Activated CD8-positive, alpha-beta memory T cell treated with anti-CD3 and anti-CD28 coated beads for 4 hours (primary cell): Measurements from ENCODE around the gene SLX9.

Experiments
- DNase-seq, 2 donors: peaks; one replicate each; pipeline ENCODE4 v3.0.0-alpha.2; 2020; ENCODE audit warnings: low read depth in 2 of 2

Gene SLX9

GRCh38 chr21:44959376-44960091 lies 19.7 kb downstream of the SLX9 start:
- DNase-seq: no peak

GRCh38 chr21:44960141-44961092 lies 20.6 kb downstream of the SLX9 start:
- DNase-seq: no peak

DNA sequence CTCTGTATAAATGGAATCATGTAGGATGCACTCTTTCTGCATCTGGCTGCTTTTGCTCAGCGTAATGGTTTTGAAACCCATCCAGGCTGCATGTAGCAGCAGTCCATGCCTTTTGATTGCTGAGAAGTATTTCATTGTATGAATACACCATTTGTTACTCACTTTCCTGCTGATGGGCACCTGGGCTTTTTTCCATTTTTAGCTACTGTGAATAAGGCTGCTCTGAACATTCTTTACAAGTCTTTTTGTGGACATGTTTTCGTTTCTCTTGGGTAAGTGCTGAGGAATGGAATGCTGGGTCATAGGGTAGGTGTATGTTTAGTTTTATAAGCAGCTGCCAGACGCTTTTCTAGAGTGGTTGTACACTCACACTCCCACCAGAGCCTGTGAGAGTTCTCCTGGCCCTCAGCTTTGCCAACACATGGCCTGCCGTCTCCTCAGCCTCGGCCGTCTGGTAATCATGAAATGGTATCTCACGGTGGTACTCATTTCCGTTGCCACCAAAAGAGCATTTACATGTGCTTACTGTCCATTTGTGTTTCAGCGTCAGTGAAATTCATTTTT lies 22.7 kb downstream of the SLX9 start:
- no peak for DNase-seq

DNA sequence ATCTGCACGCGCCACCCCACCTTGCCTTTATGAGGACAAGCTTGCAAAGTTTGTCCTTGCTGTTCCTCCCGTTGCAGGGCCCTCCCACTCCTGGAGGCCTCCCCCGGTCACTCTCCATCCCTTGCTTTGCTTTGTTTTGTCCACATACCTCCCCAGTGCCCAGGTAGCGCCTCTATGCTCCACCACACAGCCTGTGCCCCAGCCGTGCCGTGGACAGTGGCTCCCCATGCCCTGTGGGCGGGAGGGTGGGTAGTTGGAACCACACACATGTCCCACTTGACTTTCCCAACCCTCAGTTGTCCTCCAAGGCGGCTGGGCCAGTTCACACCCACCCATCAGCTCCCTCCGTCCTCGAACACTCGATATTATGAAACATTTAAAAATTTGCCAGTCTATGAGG lies 24.6 kb downstream of the SLX9 start:
- no peak for DNase-seq

DNA sequence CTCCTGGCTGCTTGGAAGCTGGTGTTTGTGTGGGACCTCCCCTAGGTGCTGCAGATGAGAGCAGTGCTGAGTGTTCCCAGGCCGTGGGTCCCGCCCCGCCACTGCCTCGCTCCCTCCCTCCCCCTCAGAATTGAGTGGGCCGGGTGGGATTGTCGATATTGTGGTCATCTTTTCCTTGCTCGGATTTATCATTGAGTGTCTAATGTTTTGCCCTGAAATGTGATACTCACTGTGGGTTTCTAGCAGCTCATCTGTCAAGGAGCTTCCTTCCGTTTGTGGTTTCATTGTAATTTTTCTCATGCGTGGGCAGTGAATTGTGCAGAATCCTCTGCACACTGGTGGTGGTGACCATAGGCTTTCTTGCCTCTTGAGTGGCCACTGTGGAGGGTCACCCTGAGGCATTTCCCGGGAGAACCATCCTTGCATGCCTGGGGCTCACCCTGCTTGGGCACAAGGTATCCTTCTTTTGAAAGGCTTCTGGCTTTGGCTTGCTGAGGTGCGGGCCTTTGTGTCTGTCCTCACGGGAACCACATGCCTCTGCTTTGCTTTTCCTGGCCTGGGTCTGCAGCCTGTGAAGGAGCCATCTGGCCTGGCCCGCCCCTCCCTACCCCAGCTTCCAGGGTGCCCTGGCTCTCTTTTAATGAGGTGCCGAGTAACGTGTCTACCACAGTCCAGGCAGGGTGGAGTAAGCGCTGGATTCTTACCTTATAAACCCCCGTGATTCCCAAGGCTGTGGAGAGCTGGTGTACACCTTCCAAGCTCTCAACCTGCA lies 25.6 kb downstream of the SLX9 start:
- peak in 1 of 2 donors; percentile 12 for DNase-seq

- DNase-seq: no peak
Measured at GRCh38 chr21:44966135-44967081, 26.6 kb downstream of the SLX9 start.

DNA sequence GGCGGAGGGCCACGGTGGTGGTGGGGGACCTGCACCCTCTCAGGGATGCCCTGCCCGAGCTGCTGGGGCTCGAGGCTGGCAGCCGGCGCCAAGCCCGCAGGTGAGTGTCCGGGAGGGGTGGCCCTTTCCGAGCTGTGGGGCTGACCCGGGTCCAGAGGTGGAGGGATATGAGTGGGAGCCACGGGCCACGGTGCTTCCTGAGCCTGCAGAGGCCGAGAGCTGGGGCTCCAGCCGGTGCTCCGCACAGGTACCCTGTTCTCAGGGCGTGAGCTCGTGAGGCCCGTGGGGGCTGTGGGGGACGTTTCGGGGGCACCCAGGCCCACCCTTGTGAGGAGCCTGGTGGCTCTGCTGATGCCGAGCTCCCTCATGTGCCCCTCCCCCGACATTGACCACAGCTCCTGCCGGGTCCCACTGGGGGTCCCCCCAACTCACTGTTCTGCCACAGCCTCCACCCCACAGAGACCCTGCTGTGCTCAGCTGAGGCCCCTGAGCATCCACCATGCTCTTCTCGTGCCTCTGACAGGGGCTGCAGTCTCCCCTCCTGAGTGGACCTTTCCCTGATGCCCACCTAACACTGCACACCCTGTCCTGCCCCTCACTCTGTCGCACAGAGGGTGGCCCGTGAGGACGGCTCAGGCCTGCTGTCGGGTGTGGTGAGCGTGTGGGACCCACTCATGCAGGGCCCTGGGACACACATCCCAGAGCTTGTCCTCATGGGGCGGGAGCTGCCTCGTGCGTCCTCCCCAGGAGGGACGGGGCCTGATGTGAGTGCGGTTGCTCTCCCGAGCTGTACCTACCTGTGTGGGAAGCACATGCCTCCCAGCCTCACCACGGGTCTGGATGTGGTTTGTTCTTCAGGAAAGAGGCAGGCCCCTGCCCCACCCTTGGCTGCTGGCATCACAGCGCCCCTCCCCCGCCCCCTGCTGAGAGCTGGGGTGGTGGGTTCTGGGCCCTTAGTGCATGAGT lies 27.5 kb downstream of the SLX9 start:
- DNase-seq: no peak

GRCh38 chr21:44969066-44969670 lies 29.3 kb downstream of the SLX9 start:
- no peak for DNase-seq

DNA sequence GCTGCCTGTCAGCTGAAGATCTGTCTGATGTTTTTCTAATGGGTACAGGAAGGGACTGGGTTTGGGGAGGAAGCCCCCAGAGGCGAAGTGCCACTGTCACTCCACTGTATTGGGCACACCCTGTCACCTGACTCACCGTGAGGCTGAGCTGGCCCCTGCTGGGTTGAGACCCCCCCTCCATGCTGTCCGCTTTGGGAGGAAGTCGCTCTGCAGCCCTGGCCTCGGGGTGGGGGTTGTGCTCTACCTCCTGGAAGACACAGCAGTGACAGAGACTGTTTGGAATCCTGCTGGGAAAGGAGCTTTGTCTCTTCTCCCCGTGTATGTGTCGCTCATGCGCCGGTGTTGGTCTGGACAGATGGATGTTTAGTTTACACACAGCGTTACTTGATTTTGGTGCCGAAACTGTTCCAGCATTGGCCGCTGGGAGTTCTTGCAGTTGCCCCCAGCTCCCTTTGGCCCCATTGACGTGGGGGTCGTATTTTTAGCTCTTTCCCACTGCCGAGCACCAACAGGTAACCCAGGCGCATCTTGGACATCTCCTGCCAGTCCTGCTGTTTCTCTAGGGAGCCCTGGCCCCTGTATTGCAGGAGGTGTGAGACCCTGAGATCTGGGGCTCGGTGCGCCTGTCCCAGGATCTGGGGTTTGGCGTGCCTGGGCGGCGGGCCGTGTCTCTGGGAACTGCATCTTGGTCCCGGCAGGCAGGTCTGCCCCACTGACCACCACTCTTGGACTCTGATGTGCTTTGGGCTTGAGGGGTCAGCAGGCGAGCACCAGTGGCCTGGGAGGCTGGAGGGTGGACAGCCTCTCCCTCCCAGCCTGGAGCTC lies 30.3 kb downstream of the SLX9 start:
- no peak for DNase-seq

DNA sequence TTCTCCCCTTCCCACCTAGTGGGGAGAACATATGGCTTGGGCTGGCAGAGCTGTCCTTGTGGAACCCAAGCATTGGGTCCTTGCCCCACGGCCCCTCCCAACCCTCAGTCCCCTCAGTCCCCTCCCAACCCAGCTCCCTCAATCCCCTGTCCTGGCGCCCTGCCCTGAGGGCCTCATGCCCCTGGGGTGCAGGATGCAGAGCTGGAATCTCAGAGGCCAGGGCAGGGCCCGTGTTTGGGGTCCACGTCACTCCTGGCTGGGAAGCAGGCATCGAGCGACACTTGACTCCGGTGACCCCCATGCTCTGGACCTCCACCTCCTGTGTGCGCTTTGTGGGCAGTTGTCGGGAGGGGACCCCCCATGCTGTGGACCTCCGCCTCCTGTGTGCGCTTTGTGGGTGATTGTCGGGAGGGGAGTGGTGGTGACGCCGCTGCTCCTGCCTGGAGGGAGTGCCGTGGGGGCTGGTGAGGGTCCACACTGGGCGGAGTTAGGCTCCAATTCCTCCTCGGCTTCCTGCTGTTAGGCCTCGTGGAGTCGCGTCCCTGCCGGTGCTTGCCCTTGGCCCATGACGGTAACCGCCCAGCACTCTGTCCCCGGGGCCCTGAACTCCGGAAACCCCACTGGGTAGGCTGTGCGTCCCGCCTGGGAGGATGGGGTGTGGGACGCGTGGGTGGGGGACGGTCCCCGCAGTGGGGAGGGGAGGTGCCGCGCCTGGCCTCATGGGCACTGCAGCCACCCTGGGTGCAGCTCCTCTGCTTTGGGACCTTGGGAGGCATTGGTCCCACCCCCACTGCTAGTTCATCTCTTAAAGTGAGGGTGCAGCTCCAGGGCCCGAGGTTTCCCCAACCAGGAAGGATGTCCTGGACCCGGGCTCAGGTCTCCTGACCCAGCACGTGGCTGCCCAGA lies 31.2 kb downstream of the SLX9 start:
- DNase-seq: no peak

DNA sequence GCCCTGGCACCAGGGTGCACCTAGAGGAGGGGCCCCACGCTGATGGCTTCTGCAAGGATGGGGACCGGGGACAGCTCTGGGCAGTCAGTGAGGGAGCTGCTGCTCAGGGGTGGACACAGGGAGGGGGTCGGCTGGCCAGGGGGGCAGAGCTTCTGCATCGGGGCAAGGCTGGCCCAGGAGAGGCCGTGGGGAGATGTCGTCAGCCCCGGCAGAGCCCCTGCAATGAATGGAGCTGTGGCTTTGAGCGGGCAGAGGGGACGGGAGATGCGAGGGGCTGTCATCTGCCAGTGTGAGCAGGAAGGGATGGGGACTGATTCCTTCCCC lies 31.8 kb downstream of the SLX9 start:
- no peak for DNase-seq

DNA sequence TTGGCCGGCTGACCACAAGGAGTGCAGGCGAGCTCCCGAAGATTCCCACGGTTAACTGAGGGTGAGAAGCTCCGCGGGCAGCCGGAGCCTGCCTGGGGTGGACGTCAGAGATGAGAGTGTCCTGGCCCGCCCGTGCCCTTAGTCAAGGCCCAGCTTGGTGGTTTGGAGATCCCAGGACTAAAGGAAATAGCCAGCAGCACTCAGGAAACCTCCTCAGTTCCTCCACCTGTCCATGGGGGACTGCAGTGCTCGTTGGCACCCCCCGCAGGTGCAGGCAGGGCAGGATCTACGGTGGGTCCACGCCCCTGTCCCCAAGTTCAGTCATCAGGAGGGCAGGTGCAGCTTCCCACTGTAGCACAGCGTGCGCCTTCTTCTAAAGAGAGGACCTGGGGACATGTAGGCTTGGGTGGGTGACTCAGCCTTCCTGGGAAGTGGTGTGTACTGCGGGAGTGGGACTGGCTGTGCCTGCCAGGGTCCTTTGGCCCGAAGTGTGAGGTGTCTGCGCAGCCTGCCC lies 32.5 kb downstream of the SLX9 start:
- DNase-seq: no peak

- no peak for DNase-seq
Measured at GRCh38 chr21:44972821-44973220, 33.0 kb downstream of the SLX9 start.

GRCh38 chr21:44973598-44973997 lies 33.8 kb downstream of the SLX9 start:
- DNase-seq: no peak

DNA sequence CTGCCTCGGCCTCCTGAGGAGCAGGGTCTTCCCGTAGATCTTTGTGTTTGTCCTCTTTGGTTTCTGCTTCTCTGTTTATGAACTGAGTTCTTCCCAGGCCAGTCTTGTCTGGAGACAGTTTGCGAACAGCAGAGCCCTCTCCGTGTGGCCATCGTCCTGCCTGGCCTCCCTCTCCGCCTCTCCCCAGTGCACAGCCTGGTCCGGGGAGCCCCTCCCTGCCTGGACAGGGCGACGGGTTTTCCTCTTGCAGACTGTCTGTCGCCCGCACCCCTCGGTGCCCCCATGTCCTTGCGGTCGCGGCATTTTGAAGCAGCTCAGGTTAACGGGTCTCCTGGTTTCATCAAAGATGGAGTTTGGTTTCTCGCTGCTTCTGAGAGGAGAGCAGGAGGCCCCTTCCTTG lies 34.8 kb downstream of the SLX9 start:
- DNase-seq: no peak

DNA sequence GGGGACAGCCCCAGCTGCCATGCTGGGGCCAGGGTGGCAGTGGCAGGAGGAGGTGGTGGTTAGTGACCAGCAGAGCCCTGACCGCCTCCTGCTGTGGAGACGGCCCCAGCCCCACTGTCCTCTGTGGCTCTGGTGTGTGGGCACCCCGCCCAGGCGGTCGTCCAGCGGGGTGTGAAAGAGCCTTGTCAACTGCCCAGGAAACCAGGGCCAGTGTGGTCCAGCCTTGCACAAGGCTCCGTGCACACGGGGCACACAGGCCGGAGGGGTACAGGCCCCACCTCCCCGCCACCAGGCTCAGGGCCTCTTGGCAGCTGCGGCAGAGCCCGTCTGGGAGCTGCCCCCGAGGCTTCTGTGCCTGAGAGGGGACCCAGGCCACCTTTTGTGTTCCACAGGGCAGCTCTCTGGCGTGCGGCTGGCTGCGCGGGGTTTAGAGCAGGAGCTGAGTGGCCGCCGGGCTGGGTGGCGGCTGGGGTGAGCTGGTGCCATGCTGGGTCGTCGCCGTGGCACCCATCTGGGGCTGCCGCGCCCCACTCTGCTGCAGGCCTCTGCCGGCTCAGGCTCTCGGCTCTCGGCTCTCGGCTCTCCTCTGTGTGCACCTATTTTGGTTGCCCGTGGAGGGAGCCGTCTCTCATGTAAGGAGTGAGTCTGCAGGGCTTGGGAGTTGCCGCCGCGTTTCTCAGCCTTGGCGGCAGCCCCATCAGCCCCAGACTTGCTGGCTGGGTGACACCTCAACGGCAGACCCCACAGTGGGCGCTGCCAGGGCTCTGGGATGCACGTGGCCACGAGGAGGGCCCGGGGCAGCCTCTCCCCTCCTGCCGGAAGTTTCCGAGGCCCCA lies 36.1 kb downstream of the SLX9 start:
- no peak for DNase-seq
